ENCODE results near the gene HDAC4. TPM values are rescaled to one million over a fixed set of nuclear protein-coding genes. Genes with fewer than 3 reads are reported as not detected.

The HDAC4 gene
- total and polyA plus RNA-seq, 2 experiments from 2014 or later = 8.1 to 41.8 TPM

- TF ChIP-seq ZNF462 (CRISPR knock-in tag; IDR thresholded peaks at IDR 0.05) = no peak
Measured at GRCh38 chr2:239341840-239342239, 59.0 kb downstream of the HDAC4 start (continued).

GRCh38 chr2:239341146-239341732 lies 59.6 kb downstream of the HDAC4 start:
- H3K79me2 ChIP-seq (replicated peaks; ENCODE audit: insufficient read depth) = peaks cover 96% of the 10 kb centered on the region
- Mint-ChIP-seq H3K9me3 (no peaks in the 10 kb centered on the region), H3K27me3 (ENCODE audit: insufficient read depth, low read depth, poor library complexity) (peaks cover 12% of the 10 kb centered on the region), H3K4me1 (peaks cover 37% of the 10 kb centered on the region), H3K36me3 (ENCODE audit: low read depth) (peaks cover 11% of the 10 kb centered on the region), H3K4me3 (no peak overlapping the region), H3K27ac (no peak overlapping the region)
- H3K4me3 ChIP-seq = no peak overlapping the region
- H4K20me1 ChIP-seq (replicated peaks; ENCODE audit: insufficient read depth) = peaks cover 20% of the 10 kb centered on the region; the same call in 1 of the 2 replicates
- peaks cover 12% of the 10 kb centered on the region; the same call in 1 of the 2 replicates for H3K4me1 ChIP-seq (ENCODE audit: insufficient read depth)
- no peak overlapping the region for H3K27ac ChIP-seq (ENCODE audit: low read depth)
- no peak overlapping the region for H3K4me2 ChIP-seq
- no peaks in the 10 kb centered on the region for H3K9me2 ChIP-seq (ENCODE audit: insufficient read depth)
- H2AFZ ChIP-seq = no peak overlapping the region
- ATAC-seq = no peak
- no peaks in the 10 kb centered on the region for H3K27me3 ChIP-seq (ENCODE audit: insufficient read depth)
- H3F3A ChIP-seq (replicated peaks; ENCODE audit: low read depth) = no peaks in the 10 kb centered on the region
- DNase-seq (ENCODE audit: low spot score) = no peak
- H3K36me3 ChIP-seq (ENCODE audit: insufficient read depth) = no peaks in the 10 kb centered on the region
- TF ChIP-seq EZH2phosphoT487 (IDR thresholded peaks at IDR 0.05; ENCODE audit: unreplicated experiment) = no peak
- no peak for TF ChIP-seq NANOG (IDR thresholded peaks at IDR 0.05; ENCODE audit: borderline replicate concordance)
- TF ChIP-seq CREB1 (CRISPR knock-in tag; IDR thresholded peaks at IDR 0.05; ENCODE audit: low read depth) = no peak
- no peak for TF ChIP-seq REST (IDR thresholded peaks at IDR 0.05; ENCODE audit: unreplicated experiment)
- TF ChIP-seq STAT1 (IDR thresholded peaks at IDR 0.05; ENCODE audit: unreplicated experiment) = no peak
- no peak for TF ChIP-seq CTCF (conservative IDR thresholded peaks at IDR 0.05; ENCODE audit: low read depth in 2 of 2)
- no peak for TF ChIP-seq ZNF114 (CRISPR knock-in tag; IDR thresholded peaks at IDR 0.05)
- TF ChIP-seq EZH2 (IDR thresholded peaks at IDR 0.05; ENCODE audit: low read depth, unreplicated experiment) = no peak

Measured in GM23338 (cell line).